GM19463 (cell line): Measurements from ENCODE around the gene ITGB2.

Experiments used
- ATAC-seq: cut with Tn5 transposase; IDR thresholded peaks from one replicate; pipeline ENCODE4 v1.9.1; 2021; ENCODE audit warnings: mild to moderate bottlenecking, moderate library complexity; ENCODE audit not compliant: unreplicated experiment

Gene ITGB2

GRCh38 chr21:44898851-44899767, 21.6 kb downstream of the ITGB2 start:
- no peak for ATAC-seq

- ATAC-seq = no peak
Observed at GRCh38 chr21:44898011-44898488, 22.6 kb downstream of the ITGB2 start.

GRCh38 chr21:44897326-44898010, 23.2 kb downstream of the ITGB2 start:
- ATAC-seq = no peak

- no peak for ATAC-seq
Observed at GRCh38 chr21:44896561-44897286, 24.0 kb downstream of the ITGB2 start.

- ATAC-seq = no peak
Observed at GRCh38 chr21:44895859-44896258, 24.8 kb downstream of the ITGB2 start.

- no peak for ATAC-seq
Observed at GRCh38 chr21:44894687-44895302, 25.9 kb downstream of the ITGB2 start.

GRCh38 chr21:44893948-44894656, 26.6 kb downstream of the ITGB2 start:
- ATAC-seq = no peak

- ATAC-seq = no peak
Observed at GRCh38 chr21:44893278-44893556, 27.5 kb downstream of the ITGB2 start.

GRCh38 chr21:44892536-44893277, 28.0 kb downstream of the ITGB2 start:
- ATAC-seq = no peak

GRCh38 chr21:44892095-44892494, 28.6 kb downstream of the ITGB2 start:
- ATAC-seq = no peak

- no peak for ATAC-seq
Observed at GRCh38 chr21:44891631-44892031, 29.1 kb downstream of the ITGB2 start.

GRCh38 chr21:44890961-44891541, 29.6 kb downstream of the ITGB2 start:
- ATAC-seq = no peak

- no peak for ATAC-seq
Observed at GRCh38 chr21:44890338-44890931, 30.3 kb downstream of the ITGB2 start.

GRCh38 chr21:44889625-44890337, 30.9 kb downstream of the ITGB2 start:
- no peak for ATAC-seq

GRCh38 chr21:44888581-44889550, 31.8 kb downstream of the ITGB2 start:
- no peak for ATAC-seq

GRCh38 chr21:44887807-44888580, 32.7 kb downstream of the ITGB2 start:
- no peak for ATAC-seq
